NOMO-1 (cell line): Measurements from ENCODE around the gene FAM89B.
"Not testable (repeated sequence)": the region's sequence is repeated elsewhere in the genome, so short reads cannot be mapped to it uniquely, and the experiment has no call there.

Experiments used
- DNase-seq, 2 experiments: peaks; one replicate each; lab custom pipeline; 2025; ENCODE audit not compliant: unreplicated experiment in 2 of 2; lab: John Stamatoyannopoulos, UW

Gene FAM89B

DNA sequence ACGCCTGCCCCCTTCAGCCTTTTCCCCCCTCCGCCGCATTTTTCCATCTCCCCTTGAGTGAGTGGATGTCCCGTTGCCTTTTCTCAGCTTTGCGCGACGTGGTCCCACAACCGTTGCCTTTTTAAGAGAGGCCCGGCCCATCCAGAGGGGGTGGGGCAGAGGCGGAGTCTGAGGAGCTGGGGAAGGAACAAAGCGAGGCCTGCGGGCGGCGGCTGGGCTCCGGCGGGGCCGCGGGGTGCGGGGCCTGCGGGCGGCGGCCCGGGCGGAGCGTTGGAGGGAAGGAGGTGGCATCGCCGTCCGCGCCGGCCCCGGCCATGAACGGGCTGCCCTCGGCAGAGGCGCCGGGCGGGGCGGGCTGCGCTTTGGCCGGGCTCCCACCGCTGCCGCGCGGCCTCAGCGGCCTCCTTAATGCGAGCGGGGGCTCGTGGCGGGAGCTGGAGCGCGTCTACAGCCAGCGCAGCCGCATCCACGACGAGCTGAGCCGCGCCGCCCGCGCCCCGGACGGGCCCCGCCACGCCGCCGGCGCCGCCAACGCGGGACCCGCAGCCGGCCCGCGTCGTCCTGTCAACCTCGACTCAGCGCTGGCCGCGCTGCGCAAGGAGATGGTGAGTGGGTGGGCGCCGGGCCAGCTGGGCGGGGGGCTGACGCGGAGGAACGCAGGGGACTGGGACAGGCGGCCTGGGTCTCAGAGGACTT, at the start of gene FAM89B:
Gene FAM89B, plus strand, starts transcription at position 183 of the 696 bp plus-strand sequence. Its CDS starts 132 bp downstream, at position 315.
- DNase-seq = peak; percentile 84 to 93

GRCh38 chr11:65522718-65523630, 49.4 kb upstream of the FAM89B start:
- peak; percentile 34 to 36 for DNase-seq

- DNase-seq = not testable (repeated sequence)
These were observed 48.7 kb upstream of the FAM89B start for GRCh38 chr11:65523631-65523968.

DNA sequence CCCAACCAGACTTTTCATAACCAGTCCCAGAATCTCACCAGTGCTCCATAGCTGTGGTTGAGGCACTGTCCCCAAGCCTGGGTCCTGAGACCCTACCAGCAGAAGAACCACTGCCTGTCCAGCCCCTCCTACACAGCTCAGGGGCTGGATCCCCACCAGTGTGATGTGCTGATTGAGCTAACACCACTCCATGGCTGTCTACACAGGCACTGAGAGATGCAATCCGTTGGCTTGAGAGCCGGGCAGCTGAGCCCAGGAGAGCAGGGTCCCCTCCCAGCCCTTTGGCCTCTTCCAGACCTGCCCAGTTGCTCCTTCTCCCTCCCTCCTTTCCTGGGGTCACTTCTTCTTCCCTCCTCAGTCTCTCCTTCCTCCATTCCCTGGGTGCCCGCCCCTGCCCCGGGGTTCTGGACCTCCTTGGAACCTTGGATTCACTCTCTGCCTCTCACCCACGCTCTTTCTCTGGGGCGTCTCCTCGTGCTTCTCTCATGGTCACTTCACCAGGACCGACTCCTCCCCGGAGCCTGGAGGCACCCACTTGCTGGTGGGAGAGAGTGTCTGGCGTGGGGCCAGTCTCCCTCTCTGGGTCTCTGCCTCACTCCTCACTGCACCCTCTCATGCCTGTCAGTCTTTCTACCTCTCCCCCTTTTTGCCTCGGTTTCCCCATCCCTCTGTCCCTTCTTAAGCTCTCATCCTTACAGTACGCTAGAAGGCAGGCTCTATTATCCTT, 48.2 kb upstream of the FAM89B start:
- DNase-seq = no peak

DNA sequence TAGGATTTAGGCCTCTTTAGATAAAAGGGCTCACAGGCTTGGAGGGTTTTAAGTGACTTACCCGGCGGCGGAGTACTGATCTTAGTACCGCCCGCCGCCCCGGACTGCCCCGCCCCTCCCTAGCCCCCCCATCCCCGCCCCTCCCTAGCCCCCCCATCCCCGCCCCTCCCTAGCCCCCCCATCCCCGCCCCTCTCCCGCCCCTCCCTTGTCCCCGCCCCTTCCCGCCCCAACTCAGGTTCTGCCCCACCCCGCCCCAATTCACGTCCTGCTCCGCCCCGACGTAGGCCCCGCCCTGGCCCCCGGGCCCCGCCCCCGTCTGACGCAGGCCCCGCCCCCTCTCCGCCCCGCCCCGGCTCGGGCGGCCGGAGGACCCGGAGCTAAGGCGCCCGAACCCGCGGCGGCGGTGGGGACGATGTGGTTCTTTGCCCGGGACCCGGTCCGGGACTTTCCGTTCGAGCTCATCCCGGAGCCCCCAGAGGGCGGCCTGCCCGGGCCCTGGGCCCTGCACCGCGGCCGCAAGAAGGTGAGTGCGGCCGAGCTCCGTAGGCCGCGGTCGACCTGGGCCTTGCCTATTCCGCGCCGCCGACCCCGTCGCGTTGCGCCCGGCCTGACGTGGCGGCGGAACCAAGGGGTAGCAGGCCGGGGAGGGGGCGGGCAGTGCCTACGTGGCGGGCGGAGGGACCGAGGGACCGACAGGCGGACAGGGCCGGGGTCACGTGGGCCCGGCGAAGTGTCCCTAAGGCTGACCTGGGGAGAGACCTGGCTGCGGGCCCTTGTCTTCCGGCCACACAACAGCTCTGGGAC, 47.4 kb upstream of the FAM89B start, which contains the start of gene SCYL1:
Gene SCYL1, plus strand, starts transcription at position 343 of the 805 bp plus-strand sequence. Its CDS starts 71 bp downstream, at position 414.
- DNase-seq = peak; percentile 40 to 61

DNA sequence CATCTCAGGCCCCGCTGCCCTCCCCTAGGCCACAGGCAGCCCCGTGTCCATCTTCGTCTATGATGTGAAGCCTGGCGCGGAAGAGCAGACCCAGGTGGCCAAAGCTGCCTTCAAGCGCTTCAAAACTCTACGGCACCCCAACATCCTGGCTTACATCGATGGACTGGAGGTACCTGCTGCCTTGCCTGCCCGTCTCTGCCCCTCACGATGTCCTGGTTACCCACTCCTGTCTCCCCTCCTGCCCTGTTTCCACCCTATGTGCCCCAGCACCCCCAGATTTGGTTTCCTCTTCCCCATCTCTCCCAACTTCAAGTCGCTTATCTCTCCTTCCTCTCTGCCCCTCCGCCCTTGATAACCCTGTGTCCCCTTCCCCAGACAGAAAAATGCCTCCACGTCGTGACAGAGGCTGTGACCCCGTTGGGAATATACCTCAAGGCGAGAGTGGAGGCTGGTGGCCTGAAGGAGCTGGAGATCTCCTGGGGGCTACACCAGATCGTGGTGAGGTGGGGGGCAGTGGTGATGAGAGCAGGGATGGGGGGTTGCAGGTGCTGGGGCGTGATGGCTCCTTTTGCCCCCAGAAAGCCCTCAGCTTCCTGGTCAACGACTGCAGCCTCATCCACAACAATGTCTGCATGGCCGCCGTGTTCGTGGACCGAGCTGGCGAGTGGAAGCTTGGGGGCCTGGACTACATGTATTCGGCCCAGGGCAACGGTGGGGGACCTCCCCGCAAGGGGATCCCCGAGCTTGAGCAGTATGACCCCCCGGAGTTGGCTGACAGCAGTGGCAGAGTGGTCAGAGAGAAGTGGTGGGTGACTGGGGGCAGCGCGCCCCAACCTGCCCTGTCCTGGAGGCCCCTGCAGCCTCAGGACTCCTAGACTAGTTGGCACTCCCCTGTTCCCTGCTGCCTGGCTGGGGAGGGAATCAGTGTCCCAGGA, 46.5 kb upstream of the FAM89B start:
- no peak for DNase-seq

GRCh38 chr11:65526744-65527143, 45.6 kb upstream of the FAM89B start:
- no peak for DNase-seq

GRCh38 chr11:65528819-65529350, 43.5 kb upstream of the FAM89B start:
- no peak for DNase-seq

DNA sequence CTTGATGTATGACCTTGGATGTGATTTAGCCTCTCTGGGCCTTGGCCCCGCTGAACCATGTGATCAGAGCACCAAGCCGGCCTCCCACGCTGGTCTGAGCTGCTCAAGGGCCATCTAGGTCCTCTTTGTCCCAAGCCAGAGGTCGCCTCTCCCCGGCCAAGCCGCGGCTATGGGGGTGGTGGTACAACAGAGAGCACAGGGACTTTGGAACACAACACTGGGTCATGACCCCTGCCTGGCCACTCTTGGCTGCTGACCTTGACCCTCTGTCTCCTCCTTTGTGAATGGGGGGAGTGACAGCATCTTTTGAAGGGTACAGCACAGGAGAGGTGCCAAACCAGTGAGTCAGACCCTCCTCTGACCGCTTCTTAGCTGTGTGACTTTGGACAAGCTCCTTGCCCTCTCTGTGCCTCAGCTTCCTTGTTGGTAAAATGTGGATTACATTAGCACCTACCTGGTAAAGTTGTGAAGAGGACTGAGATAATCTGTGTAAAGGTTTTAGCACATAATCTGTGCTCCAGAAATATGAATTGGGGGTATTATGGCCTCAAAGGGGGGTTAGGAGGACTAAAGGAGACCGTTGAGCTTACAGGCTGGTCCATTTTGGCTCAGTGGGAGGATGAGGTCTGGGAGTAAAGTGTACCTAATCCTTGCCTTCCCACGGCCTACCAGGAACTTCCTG, 42.7 kb upstream of the FAM89B start:
- DNase-seq = no peak

GRCh38 chr11:65530157-65530496, 42.2 kb upstream of the FAM89B start:
- no peak for DNase-seq

DNA sequence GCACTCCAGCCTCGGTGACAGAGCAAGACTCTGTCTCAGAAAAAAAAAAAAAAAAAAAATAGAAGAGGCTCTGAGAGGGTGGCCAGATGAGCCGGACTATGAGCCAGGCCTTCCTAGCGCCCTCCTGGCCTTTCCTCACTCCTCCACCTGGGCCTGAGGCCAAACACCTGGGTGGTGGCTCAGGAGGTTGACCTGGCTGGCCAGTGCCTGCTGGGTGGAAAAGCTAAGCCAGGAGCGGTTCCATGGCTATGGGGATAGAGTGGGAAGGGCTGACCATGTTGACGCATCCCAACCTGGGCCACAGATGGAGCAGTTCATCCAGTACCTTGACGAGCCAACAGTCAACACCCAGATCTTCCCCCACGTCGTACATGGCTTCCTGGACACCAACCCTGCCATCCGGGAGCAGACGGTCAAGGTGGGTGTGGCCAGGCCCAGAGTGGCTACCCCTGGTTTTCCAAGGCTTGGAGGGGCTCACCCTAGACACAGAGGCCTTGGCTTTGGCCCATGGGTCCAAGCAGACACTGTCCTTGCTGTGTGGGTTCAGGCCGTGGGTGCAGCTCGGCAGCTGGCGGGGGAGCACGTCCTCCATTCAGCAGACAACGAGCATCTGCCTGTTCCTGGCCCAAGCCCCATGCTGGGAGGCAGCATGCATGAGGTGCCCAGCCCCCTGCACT, 39.8 kb upstream of the FAM89B start:
- DNase-seq = no peak

DNA sequence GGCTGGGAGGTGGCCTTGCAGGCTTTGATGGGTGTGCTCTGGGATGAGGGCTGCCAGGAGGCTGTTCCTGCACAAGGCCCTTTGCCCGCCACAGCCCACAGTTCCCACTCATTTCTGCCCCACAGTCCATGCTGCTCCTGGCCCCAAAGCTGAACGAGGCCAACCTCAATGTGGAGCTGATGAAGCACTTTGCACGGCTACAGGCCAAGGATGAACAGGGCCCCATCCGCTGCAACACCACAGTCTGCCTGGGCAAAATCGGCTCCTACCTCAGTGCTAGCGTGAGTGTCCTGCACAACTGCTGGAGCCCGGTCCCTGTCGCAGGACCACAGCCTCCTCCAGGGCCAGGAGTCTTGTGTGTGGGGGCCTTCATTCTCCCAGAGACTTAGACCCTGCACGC, 37.2 kb upstream of the FAM89B start:
- DNase-seq = no peak

DNA sequence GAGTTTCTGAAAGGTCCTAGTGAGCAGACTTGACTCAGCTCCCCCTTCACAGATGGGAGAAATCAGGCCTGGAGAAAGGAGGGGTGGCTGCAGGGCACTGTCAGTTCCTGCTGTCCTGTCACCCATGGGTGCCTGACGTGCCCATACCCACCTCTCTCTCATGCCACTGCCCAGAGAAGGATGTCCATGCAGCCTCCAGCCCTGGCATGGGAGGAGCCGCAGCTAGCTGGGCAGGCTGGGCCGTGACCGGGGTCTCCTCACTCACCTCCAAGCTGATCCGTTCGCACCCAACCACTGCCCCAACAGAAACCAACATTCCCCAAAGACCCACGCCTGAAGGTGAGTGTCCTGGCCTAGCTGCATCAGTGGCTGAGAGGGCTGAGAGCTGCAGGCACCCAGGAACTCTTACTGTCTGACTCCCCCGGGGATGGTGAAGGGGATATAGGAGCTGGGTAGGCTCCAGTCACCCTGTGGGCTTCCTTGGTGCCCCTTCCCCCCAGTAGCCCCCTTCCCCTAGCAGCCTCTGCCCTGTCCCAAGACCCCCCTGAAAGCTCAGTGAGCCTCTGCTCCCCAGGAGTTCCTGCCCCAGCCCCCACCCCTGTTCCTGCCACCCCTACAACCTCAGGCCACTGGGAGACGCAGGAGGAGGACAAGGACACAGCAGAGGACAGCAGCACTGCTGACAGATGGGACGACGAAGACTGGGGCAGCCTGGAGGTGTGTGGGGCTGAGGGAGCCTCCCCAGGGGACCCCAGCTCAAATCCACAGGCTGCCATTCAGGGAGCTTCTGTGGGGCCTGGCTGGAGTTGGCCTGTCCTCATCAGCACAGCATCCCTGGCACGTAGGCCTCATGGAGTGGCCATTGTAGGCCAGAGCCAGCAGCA, 35.7 kb upstream of the FAM89B start:
- no peak for DNase-seq

GRCh38 chr11:65537296-65537597, 35.1 kb upstream of the FAM89B start:
- DNase-seq = no peak

- DNase-seq = no peak
These were observed 34.6 kb upstream of the FAM89B start for GRCh38 chr11:65537620-65538231.

- DNase-seq = no peak
These were observed 34.0 kb upstream of the FAM89B start for GRCh38 chr11:65538232-65538914.
